GM12801 (cell line): ENCODE results near the gene PTGES3L.

Source experiments
- TF ChIP-seq, protein P1 (sequence below): IDR thresholded peaks from one replicate; pipeline ENCODE4 v1.5.1; 2011; ENCODE audit warnings: control low read depth; ENCODE audit not compliant: insufficient read length; ENCODE audit errors: extremely low read depth

Gene PTGES3L

DNA sequence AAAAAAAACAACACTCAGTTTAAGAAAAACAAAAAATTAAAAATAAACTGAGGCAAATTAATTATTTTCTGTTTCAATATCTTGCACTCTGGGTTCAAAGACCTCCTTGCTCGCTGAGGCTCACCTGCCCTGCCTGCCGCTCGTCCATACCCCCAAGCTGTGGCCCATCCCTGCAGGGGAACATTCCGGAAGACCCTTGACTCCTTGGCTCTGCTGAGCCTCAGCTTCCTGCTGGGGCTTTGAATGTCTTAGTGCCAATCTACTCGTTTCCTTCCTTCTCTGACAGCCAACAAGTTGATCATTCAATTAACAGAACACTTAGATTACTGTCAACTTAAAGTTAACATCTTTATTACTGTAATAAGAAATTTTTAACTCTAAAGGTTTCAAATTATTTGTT, 55.0 kb downstream of the PTGES3L start:
- TF ChIP-seq, protein P1, sequence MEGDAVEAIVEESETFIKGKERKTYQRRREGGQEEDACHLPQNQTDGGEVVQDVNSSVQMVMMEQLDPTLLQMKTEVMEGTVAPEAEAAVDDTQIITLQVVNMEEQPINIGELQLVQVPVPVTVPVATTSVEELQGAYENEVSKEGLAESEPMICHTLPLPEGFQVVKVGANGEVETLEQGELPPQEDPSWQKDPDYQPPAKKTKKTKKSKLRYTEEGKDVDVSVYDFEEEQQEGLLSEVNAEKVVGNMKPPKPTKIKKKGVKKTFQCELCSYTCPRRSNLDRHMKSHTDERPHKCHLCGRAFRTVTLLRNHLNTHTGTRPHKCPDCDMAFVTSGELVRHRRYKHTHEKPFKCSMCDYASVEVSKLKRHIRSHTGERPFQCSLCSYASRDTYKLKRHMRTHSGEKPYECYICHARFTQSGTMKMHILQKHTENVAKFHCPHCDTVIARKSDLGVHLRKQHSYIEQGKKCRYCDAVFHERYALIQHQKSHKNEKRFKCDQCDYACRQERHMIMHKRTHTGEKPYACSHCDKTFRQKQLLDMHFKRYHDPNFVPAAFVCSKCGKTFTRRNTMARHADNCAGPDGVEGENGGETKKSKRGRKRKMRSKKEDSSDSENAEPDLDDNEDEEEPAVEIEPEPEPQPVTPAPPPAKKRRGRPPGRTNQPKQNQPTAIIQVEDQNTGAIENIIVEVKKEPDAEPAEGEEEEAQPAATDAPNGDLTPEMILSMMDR, result no peak

DNA sequence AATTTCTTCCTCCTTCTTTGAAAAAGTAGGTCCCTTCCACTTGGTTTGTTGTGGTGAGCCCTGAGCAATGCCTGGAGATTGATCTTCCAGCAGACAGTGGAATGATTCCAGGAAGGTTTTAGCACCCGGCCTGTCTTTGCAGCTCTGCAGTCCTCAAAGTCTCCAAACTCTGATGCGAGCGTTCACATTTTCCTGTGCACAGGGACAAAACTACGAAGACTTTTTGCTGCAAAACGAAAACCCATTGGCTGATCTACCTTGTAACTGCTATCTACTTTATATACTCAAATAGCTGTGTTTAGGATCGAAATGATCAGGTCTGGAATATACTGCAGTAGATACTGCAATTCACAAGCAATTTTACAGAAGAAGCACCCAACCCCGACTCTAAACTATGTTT, 57.6 kb downstream of the PTGES3L start:
- TF ChIP-seq, protein P1, result no peak

- TF ChIP-seq, protein P1, result no peak
Observed at GRCh38 chr17:42920922-42921321, 59.0 kb downstream of the PTGES3L start.

GRCh38 chr17:42920106-42920900, 59.6 kb downstream of the PTGES3L start:
- TF ChIP-seq, protein P1, result no peak

DNA sequence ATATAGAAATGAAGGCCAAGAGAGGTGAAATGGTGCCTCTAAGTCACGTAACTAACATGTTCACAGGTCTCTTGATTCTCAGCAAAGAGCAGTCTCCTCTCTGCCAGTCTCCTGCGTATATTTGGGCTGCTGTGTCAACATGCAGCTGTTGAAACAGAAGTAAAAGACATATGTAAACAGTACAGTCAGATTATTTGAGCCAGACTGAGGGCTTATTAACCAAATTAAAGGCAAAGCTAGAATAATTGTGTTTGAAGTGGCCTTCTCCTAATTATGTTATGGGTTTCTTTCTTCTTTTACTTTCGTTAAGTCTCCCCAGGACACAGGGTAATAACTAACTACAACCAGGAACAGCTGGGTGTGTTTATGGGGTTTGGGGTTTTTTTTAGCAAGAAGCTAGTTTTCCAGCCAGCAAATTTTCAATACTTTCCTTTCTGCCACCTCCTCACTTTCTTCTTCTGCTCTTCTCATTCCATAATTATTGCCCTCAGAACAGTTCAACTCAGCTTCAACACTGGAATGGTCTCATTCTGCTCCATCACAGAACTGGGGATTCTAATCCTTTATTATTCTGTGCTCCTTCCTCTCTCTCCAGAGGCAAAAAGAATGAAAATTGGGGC, 60.9 kb downstream of the PTGES3L start:
- TF ChIP-seq, protein P1, result no peak
